Fibroblast of skin of scalp (primary cell): ENCODE measurements around the gene RPAP2.

Experiments used
- DNase-seq: peaks from one replicate; pipeline ENCODE4 v3.0.0-alpha.2; 2013

RPAP2 gene

DNA sequence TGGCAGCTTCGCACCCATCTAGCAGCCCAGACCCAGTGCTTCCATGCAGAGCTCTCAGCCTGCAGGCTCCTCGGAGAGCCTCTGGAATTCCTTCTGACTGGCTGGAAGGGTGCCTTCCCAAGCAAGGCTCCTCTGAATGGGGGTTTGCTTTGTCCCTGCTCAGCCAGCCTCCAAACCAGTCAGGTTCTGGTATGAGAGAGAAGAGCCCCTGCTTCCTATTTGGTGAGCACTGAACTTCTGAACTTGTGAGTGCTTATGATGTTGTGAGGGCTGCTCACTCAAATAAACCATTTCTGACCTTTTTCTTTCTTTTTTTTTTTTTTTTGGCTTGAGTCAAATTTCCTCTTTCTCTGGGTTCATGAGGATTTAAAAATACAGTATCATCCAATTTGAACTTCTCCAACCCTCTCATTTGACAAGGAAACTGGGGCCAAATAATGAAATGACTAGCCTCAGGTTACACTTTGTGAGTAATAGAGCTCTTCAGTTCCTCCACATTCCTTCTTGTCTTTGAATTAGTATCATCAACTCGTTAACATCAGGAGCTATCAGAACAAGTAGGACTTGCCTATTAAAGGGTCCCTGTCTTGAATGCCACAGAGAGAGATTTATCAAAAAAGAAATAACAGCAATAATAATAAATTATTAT is 148.3 kb downstream of the RPAP2 start:
- no peak for DNase-seq

- no peak for DNase-seq
These were observed 149.1 kb downstream of the RPAP2 start for GRCh38 chr1:92447976-92448375.
